Endothelial cell of umbilical vein (primary cell): ENCODE measurements around the gene PGAM1. TPM values are rescaled to one million over a fixed set of nuclear protein-coding genes. Genes with fewer than 3 reads are reported as not detected.

Experiments used
- BruUV-seq: library from RNA; stranded (reverse); fragments of 400-500 nt; replicated peaks from 2 replicates; lab custom pipeline; 2021; lab: Mats Ljungman, UMichigan
- CTCF ChIA-PET: fragments of 300-600, 350-600 bp; sonication (Branson Sonifier 250); formaldehyde crosslinking; loops from one replicate; lab custom pipeline; 2021; ENCODE audit warnings: antibody characterized with exemption, inconsistent platforms; lab: Charles Lee
- POLR2A ChIA-PET: fragments of 300-600, 350-600 bp; sonication (Branson Sonifier 250); formaldehyde crosslinking; loops from one replicate; lab custom pipeline; 2021; ENCODE audit warnings: antibody characterized with exemption, inconsistent platforms; lab: Charles Lee
- DNase-seq: peaks from one replicate; pipeline ENCODE4 v3.0.0-alpha.2; 2011; ENCODE audit warnings: low read depth, low spot score
- FAIRE-seq: peaks from 2 replicates; lab custom pipeline; 2011; peaks lifted over from hg19 to GRCh38; lab: Jason Lieb, UNC
- H2AFZ ChIP-seq: 2 replicates; pipeline ENCODE4 v1.6.0; 2012; ENCODE audit warnings: low read depth, low read length, control low read depth, inconsistent platforms
- H3K27ac ChIP-seq: 2 replicates; pipeline ENCODE4 v1.5.1; 2011; ENCODE audit warnings: low read depth, mild to moderate bottlenecking, control low read depth, low read length, moderate library complexity; ENCODE audit not compliant: insufficient read depth
- H3K27me3 ChIP-seq, 2 experiments: 2 replicates each; pipeline versions ENCODE4 v1.6.0 to v1.6.1; 2011; ENCODE audit warnings: low read length in 2 of 2, mixed read lengths in 1 of 2; ENCODE audit not compliant: control insufficient read depth in 2 of 2, insufficient read depth in 2 of 2
- H3K36me3 ChIP-seq, 2 experiments: 2 replicates in 1 of 2; 3 replicates in 1 of 2; pipeline ENCODE4 v1.5.1; 2011; ENCODE audit warnings: low read length in 2 of 2, mild to moderate bottlenecking in 1 of 2, moderate library complexity in 1 of 2; ENCODE audit not compliant: control insufficient read depth in 2 of 2, insufficient read depth in 2 of 2; ENCODE audit errors: extremely low read depth in 1 of 2
- H3K4me1 ChIP-seq: 3 replicates; pipeline ENCODE4 v1.5.1; 2011; ENCODE audit warnings: mild to moderate bottlenecking, low read length; ENCODE audit not compliant: control insufficient read depth, insufficient read depth; ENCODE audit errors: extremely low read depth
- H3K4me2 ChIP-seq: 2 replicates; pipeline ENCODE4 v1.6.1; 2011; ENCODE audit warnings: low read length, control low read depth, mixed read lengths; ENCODE audit not compliant: insufficient read depth
- H3K4me3 ChIP-seq, 3 experiments: fragments of 200-600 bp in 1 of 3; sonication (generic), shearing (Covaris generic) in 1 of 3; replicated peaks in 1 of 3; 2 replicates each; pipeline ENCODE4 v1.5.1; 2011 to 2016; ENCODE audit warnings: control low read depth in 3 of 3, low read length in 3 of 3, mild to moderate bottlenecking in 2 of 3, inconsistent platforms in 1 of 3, low read depth in 1 of 3, moderate library complexity in 1 of 3; ENCODE audit not compliant: insufficient read depth in 1 of 3
- H3K79me2 ChIP-seq: 2 replicates; pipeline ENCODE4 v1.6.0; 2012; ENCODE audit warnings: low read length, inconsistent platforms; ENCODE audit not compliant: control insufficient read depth, insufficient read depth
- H3K9ac ChIP-seq: replicated peaks from 2 replicates; pipeline ENCODE3; 2011; ENCODE audit warnings: low read length, control low read depth; ENCODE audit not compliant: insufficient read depth; ENCODE audit errors: extremely low read depth
- H3K9me1 ChIP-seq: replicated peaks from 3 replicates; pipeline ENCODE4 v1.6.0; 2011; ENCODE audit warnings: mild to moderate bottlenecking, low read length; ENCODE audit not compliant: control insufficient read depth, insufficient read depth; ENCODE audit errors: extremely low read depth
- H3K9me3 ChIP-seq: replicated peaks from 2 replicates; pipeline ENCODE4 v1.5.1; 2012; ENCODE audit warnings: low read length, inconsistent platforms; ENCODE audit not compliant: control insufficient read depth, insufficient read depth
- H4K20me1 ChIP-seq: replicated peaks from 2 replicates; pipeline ENCODE3; 2011; ENCODE audit warnings: mild to moderate bottlenecking, low read length; ENCODE audit not compliant: control insufficient read depth, insufficient read depth; ENCODE audit errors: extremely low read depth
- CTCF ChIP-seq, 2 donors: IDR thresholded peaks; 1 replicate in 1 of 2; 2 replicates in 1 of 2; pipeline ENCODE4 v1.5.1; 2011; ENCODE audit warnings: low read length in 2 of 2, mild to moderate bottlenecking in 2 of 2, moderate library complexity in 2 of 2, control low read depth in 1 of 2, inconsistent platforms in 1 of 2, low read depth in 1 of 2; ENCODE audit not compliant: insufficient read depth in 1 of 2; ENCODE audit errors: extremely low read depth in 1 of 2
- EZH2 ChIP-seq: IDR thresholded peaks from 2 replicates; pipeline ENCODE4 v1.6.1; 2012; ENCODE audit warnings: borderline replicate concordance, low read depth, mild to moderate bottlenecking, moderate library complexity, low read length, inconsistent platforms; ENCODE audit not compliant: severe bottlenecking
- FOS ChIP-seq: IDR thresholded peaks from 2 replicates; pipeline ENCODE4 v1.6.1; 2011; ENCODE audit warnings: mild to moderate bottlenecking, low read length, moderate library complexity, borderline replicate concordance; ENCODE audit not compliant: insufficient read depth
- GATA2 ChIP-seq: IDR thresholded peaks from 2 replicates; pipeline ENCODE4 v1.7.0; 2011; ENCODE audit warnings: low read depth, mild to moderate bottlenecking, moderate library complexity, mixed read lengths, low read length; ENCODE audit not compliant: insufficient read length, insufficient read depth
- JUN ChIP-seq: IDR thresholded peaks from 2 replicates; pipeline ENCODE4 v1.6.1; 2011; ENCODE audit warnings: borderline replicate concordance, low read depth; ENCODE audit not compliant: insufficient read length, insufficient read depth
- MAX ChIP-seq: IDR thresholded peaks from 2 replicates; pipeline ENCODE4 v1.6.1; 2011; ENCODE audit not compliant: insufficient read depth, insufficient read length
- MYC ChIP-seq: IDR thresholded peaks from one replicate; pipeline ENCODE4 v1.6.1; 2011; ENCODE audit warnings: mild to moderate bottlenecking, low read depth, low read length
- POLR2A ChIP-seq: IDR thresholded peaks from 2 replicates; pipeline ENCODE4 v1.6.1; 2012; ENCODE audit warnings: low read depth, mild to moderate bottlenecking, control low read depth, low read length
- POLR2AphosphoS5 ChIP-seq: IDR thresholded peaks from 2 replicates; pipeline ENCODE4 v1.6.1; 2012; ENCODE audit warnings: low read depth, mild to moderate bottlenecking, control low read depth, low read length, moderate library complexity; ENCODE audit not compliant: insufficient read depth
- dilution Hi-C: fragments of 300-500 bp; cut with MboI; formaldehyde crosslinking; loops from one replicate; pipeline ENCODE4 v1.15.0; 2019; ENCODE audit warnings: low sequenced_read_pairs; ENCODE audit not compliant: extremely low pct_ligation_motif_present
- intact Hi-C: fragments of 100-400 bp; cut with micrococcal nuclease; formaldehyde crosslinking; loops from one replicate; pipeline ENCODE4 v1.10.0; 2022
- polyA plus RNA-seq, 4 experiments: library from polyadenylated mRNA; depleted of rRNA in 3 of 4; stranded (reverse) in 3 of 4; unstranded in 1 of 4; fragments of >200 nt; gene quantifications; 2 replicates each; pipeline versions ENCODE4 v1.2.1 to v1.2.3, GENCODE V29; 2011 to 2012; ENCODE audit warnings: missing spikeins in 1 of 4
- total RNA-seq: library from RNA; stranded (reverse); gene quantifications from 2 replicates; pipeline ENCODE4 v1.2.3, GENCODE V29; 2021

Gene PGAM1
- total and polyA plus RNA-seq, 2 donors (not counting 3 experiments of a cell fraction or from before 2014, with no cell fraction given), result 375 TPM

- Histone ChIP-seq H4K20me1 (no peaks in the 10 kb centered on the region), H3K9ac (no peak overlapping the region), H3K27ac (no peak overlapping the region), H3K27me3 (no peaks in the 10 kb centered on the region), H3K4me3 (no peak overlapping the region), H3K4me1 (no peaks in the 10 kb centered on the region), H3K9me3 (no peaks in the 10 kb centered on the region), H3K36me3 (no peaks in the 10 kb centered on the region), H3K9me1 (no peaks in the 10 kb centered on the region), H3K79me2 (no peaks in the 10 kb centered on the region), H3K4me2 (no peak overlapping the region), H2AFZ (peak overlapping the region; percentile 6)
- CTCF ChIA-PET, result interaction anchor here (1.0 to 4.6 kb wide), 10 partner anchors 9 to 204 kb away, joined by 3 to 24 read pairs (median 4); no protein-coding TSS in a partner anchor
- BruUV-seq, result no TSS peak
- intact Hi-C loops, result loop anchor here (5.0 kb wide), 1 partner anchor 189 kb away; no protein-coding TSS in a partner anchor
- dilution Hi-C loops, result no loop called here
- FAIRE-seq (no peak), DNase-seq (no peak)
- POLR2A ChIA-PET, result interaction anchor here (0.7 kb wide), 1 partner anchor 58 kb away, joined by 7 read pairs; no protein-coding TSS in a partner anchor
- no peak for TF ChIP-seq POLR2A
- TF ChIP-seq FOS, result no peak
Observed at GRCh38 chr10:97408496-97408992, 17.4 kb upstream of the PGAM1 start.

- Histone ChIP-seq H3K4me3 (no peak overlapping the region), H3K79me2 (no peaks in the 10 kb centered on the region), H2AFZ (no peak overlapping the region), H3K4me1 (no peaks in the 10 kb centered on the region), H3K9ac (no peak overlapping the region), H3K27ac (no peak overlapping the region), H3K9me3 (no peaks in the 10 kb centered on the region), H3K4me2 (no peak overlapping the region), H3K27me3 (no peaks in the 10 kb centered on the region), H4K20me1 (no peaks in the 10 kb centered on the region), H3K36me3 (no peaks in the 10 kb centered on the region), H3K9me1 (no peaks in the 10 kb centered on the region)
- ChIA-PET POLR2A (no interaction called here), CTCF (no interaction called here)
- intact Hi-C loops, result no loop called here
- FAIRE-seq (no peak), DNase-seq (no peak)
- dilution Hi-C loops, result no loop called here
- BruUV-seq, result no TSS peak
- TF ChIP-seq GATA2 (no peak), JUN (no peak), CTCF (IDR thresholded peaks at IDR 0.05; ENCODE audit: extremely low read depth in 1 of 2, insufficient read depth in 1 of 2, low read depth in 1 of 2, low read length in 2 of 2) (no peak), MYC (no peak), MAX (no peak), EZH2 (no peak), FOS (no peak), POLR2A (no peak), POLR2AphosphoS5 (no peak)
Observed at GRCh38 chr10:97411406-97411805, 14.6 kb upstream of the PGAM1 start.
